ENCODE results near the gene ZNF148. TPM values are rescaled to one million over a fixed set of nuclear protein-coding genes. Genes with fewer than 3 reads are reported as not detected.

Gene ZNF148
- total RNA-seq, 1 donor from 2014 or later: 47.5 TPM

DNA sequence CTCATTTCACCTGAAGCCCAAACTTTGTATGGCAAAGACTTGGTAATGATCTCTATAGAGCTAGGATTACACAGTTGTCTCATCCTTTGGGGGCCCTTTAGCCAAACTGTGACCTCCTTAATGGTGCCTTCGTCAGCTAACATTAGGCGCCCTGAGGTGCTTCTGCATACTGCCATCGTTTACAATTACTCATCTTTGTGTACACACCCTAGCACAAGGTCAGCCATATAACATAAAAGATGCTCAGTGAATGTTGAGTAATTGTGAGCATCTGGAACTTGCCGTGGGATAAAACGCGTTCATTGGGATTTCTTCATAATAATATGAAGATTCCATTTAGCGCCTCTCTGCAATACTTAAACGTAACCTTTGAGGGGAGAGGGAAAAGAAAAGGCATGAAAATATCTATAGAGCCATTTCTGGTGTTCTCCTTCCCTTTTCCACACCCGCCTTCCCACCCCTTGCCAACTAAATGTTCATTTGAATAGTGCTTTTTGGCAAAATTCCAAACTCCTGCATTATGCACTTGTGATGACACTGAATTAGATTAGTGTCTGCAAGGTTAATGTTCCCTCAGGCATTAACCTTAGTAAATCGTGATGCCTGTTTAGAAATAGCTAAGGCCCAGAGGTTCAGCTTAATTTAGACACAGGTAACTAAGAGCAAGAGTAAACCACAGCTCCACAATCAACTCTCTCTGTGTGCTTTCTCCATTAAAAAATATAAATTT, 990 bp upstream of the ZNF148 start:
- Histone ChIP-seq H3K9me3 (no peaks in the 10 kb centered on the region), H3K36me3 (no peaks in the 10 kb centered on the region), H3K27me3 (no peaks in the 10 kb centered on the region), H3K4me3 (peak overlapping the region; percentile 72), H3K4me1 (peaks cover 16% of the 10 kb centered on the region), H3K27ac (peak overlapping the region; percentile 90)
- no peak for DNase-seq
- ATAC-seq: no peak
- intact Hi-C loops (cut with DNase I): no loop called here
- no peak for TF ChIP-seq CTCF (IDR thresholded peaks at IDR 0.05)

DNA sequence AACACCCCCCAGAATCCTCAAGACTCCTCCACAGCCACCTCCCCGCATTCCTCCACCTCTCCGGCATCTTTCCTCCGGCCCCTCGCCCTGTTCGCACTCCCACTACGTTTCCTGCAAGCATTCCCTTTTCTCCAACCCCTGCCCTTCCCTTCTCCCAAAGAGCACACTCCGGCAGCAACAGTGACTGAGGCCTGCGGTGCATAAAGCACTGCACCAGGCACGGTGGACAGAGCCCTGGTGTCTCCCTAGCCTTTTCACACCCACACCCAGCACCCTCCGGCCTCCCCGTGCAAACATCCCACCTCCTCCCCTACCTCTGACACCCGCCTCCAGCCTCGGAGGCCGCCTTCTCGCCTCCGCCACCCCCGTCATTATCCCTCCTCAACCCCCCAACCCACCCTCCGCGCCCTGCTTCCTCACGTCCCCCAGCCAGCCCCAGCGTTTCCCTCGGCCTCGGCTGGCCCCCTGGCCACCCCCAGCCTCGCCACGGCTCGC, 577 bp downstream of the ZNF148 start:
- Histone ChIP-seq H3K4me1 (peaks cover 16% of the 10 kb centered on the region), H3K27me3 (no peaks in the 10 kb centered on the region), H3K4me3 (peak overlapping the region; percentile 72), H3K27ac (peak overlapping the region; percentile 90), H3K9me3 (no peaks in the 10 kb centered on the region), H3K36me3 (no peaks in the 10 kb centered on the region)
- intact Hi-C loops (cut with DNase I): no loop called here
- peak; percentile 67 for ATAC-seq
- no peak for TF ChIP-seq CTCF (IDR thresholded peaks at IDR 0.05)
- peak; percentile 79 for DNase-seq

GRCh38 chr3:125367403-125368230, 7.5 kb downstream of the ZNF148 start:
- no peak for ATAC-seq
- intact Hi-C loops (cut with DNase I): no loop called here
- DNase-seq: no peak
- Histone ChIP-seq H3K27ac (no peak overlapping the region), H3K4me1 (peaks cover 21% of the 10 kb centered on the region), H3K4me3 (no peak overlapping the region), H3K36me3 (no peaks in the 10 kb centered on the region), H3K27me3 (no peaks in the 10 kb centered on the region), H3K9me3 (no peaks in the 10 kb centered on the region)
- no peak for TF ChIP-seq CTCF (IDR thresholded peaks at IDR 0.05)

- DNase-seq (no peak), ATAC-seq (no peak)
- no peaks in the 10 kb centered on the region for H3K9me3 ChIP-seq
- no peaks in the 10 kb centered on the region for H3K27me3 ChIP-seq
- H3K27ac ChIP-seq: no peak overlapping the region
- no peaks in the 10 kb centered on the region for H3K36me3 ChIP-seq
- TF ChIP-seq CTCF (IDR thresholded peaks at IDR 0.05): no peak
- H3K4me1 ChIP-seq: peaks cover 21% of the 10 kb centered on the region
- no peak overlapping the region for H3K4me3 ChIP-seq
- intact Hi-C loops (cut with DNase I): no loop called here
These were observed 9.0 kb downstream of the ZNF148 start for GRCh38 chr3:125366132-125366531.

DNA sequence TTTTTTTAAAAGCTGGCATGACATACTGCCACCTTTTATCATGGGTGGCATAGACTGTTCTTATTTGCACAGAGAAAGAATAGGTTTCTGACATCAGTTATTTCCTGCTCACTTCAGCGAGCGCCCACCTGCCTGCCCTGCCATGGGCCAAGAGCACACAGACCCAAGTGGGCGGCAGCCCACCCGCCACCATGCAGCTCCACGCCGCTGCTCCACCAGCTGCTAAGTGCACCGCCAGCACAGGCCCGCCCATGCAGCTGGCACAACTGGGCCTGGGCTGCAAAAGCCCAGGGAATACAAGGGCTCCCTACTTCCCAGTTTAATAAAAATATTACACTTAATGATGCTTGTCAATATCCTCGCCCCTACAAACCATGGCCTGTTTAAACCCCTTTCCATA, 15.4 kb downstream of the ZNF148 start:
- no peak for TF ChIP-seq CTCF (IDR thresholded peaks at IDR 0.05)
- no peak overlapping the region for H3K27ac ChIP-seq
- H3K4me1 ChIP-seq: peaks cover 28% of the 10 kb centered on the region
- no peaks in the 10 kb centered on the region for H3K27me3 ChIP-seq
- intact Hi-C loops (cut with DNase I): no loop called here
- DNase-seq (no peak), ATAC-seq (no peak)
- no peaks in the 10 kb centered on the region for H3K36me3 ChIP-seq
- H3K9me3 ChIP-seq: no peaks in the 10 kb centered on the region
- no peak overlapping the region for H3K4me3 ChIP-seq

All from upper lobe of right lung (tissue), 1 donor.